Loucy (cell line): ENCODE measurements around the gene RTEL1.

Source experiments
- EZH2phosphoT487 ChIP-seq: fragments of 200-600 bp; IDR thresholded peaks from 2 replicates; pipeline ENCODE4 v1.6.1; 2018; ENCODE audit warnings: antibody characterized with exemption, mild to moderate bottlenecking, moderate library complexity, borderline replicate concordance
- TF ChIP-seq, protein P1 (sequence below): fragments of 200-600 bp; sonication (generic); conservative IDR thresholded peaks from 2 replicates; pipeline ENCODE4 v1.5.1; 2014; ENCODE audit warnings: mild to moderate bottlenecking, antibody characterized with exemption, low read length

DNA sequence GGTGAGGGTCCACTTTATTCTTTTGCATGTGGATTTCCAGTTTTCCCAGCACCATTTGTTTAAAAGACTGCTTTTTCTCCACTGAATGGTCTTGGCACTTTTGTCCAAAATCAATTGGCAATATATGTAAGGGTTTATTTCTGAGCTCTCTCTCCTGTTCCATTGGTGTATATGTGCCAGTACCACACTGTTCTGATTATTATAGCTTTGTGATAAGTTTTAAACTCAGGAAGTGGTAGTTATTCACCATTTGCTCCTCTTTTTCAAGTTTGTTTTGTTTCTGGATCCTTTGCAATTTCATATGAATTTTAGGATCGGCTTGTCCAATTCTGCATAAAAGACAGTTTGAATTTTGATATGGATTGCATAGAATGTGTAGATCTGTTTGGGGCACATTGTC is 54.1 kb downstream of the RTEL1 start:
- TF ChIP-seq, protein P1, sequence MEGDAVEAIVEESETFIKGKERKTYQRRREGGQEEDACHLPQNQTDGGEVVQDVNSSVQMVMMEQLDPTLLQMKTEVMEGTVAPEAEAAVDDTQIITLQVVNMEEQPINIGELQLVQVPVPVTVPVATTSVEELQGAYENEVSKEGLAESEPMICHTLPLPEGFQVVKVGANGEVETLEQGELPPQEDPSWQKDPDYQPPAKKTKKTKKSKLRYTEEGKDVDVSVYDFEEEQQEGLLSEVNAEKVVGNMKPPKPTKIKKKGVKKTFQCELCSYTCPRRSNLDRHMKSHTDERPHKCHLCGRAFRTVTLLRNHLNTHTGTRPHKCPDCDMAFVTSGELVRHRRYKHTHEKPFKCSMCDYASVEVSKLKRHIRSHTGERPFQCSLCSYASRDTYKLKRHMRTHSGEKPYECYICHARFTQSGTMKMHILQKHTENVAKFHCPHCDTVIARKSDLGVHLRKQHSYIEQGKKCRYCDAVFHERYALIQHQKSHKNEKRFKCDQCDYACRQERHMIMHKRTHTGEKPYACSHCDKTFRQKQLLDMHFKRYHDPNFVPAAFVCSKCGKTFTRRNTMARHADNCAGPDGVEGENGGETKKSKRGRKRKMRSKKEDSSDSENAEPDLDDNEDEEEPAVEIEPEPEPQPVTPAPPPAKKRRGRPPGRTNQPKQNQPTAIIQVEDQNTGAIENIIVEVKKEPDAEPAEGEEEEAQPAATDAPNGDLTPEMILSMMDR = no peak
- no peak for TF ChIP-seq EZH2phosphoT487
